Fibroblast of skin of abdomen (primary cell): Measurements from ENCODE around the gene PHAF1.
A peak's percentile ranks its signal among the peaks of the same experiment; 100 is the strongest.

ENCODE experiments used
- DNase-seq: peaks from one replicate; pipeline ENCODE4 v3.0.0-alpha.2; 2013

Gene PHAF1

DNA sequence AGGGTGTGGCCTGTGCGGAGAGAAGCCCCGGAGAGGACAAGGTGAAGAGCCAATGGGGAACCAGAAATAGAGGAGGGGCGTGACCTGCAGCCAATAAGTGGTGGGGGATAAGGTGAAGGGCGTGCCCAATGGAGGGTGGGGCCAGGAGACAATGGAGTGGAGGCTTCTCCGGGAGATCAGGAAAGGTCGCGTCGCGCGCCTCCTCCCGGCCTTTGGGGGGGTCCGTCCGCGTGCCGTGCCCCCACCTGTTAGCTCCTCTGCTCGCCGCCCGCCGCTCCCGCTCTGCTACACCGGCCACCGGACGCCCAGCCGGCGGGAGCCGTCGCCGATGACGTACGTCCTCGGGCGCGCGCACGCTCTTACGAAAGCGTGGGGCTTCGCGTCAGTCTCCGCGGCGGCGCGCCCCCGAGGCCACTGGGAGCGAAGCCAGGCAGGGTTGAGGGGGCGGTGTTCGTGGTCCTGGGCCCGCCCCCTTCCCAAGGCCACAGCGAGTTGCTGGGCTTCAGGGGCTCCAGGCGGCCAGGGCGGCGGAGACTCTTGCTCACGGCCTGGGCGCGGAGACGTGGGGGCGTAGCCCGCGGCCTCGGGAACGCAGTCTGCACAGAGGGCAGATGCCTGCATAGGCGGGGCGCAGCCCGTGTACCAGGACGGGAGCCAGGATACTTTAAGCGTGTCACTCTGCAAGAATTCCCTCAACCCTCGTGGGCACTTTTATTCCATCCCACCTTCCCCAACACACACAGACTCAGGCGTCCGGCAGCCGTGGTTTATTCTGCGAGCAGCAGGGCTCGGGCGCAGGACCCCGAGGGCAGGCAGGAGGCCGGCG lies 74.1 kb downstream of the PHAF1 start, which contains the start of gene MATCAP1:
Gene MATCAP1, minus strand, starts transcription at position 337 of the 826 bp plus-strand sequence. CDS start 3,353 bp downstream, outside the sequence.
- peak; percentile 98 for DNase-seq

GRCh38 chr16:67184453-67184994 lies 74.8 kb downstream of the PHAF1 start:
- DNase-seq, result no peak

GRCh38 chr16:67184995-67185650 lies 75.4 kb downstream of the PHAF1 start:
- DNase-seq, result peak; percentile 82

- DNase-seq, result no peak
Measured at GRCh38 chr16:67185651-67186134, 76.0 kb downstream of the PHAF1 start.

GRCh38 chr16:67186550-67186950 lies 76.8 kb downstream of the PHAF1 start:
- no peak for DNase-seq

- DNase-seq, result no peak
Measured at GRCh38 chr16:67187175-67187890, 77.6 kb downstream of the PHAF1 start.

GRCh38 chr16:67188323-67188722 lies 78.6 kb downstream of the PHAF1 start:
- no peak for DNase-seq

DNA sequence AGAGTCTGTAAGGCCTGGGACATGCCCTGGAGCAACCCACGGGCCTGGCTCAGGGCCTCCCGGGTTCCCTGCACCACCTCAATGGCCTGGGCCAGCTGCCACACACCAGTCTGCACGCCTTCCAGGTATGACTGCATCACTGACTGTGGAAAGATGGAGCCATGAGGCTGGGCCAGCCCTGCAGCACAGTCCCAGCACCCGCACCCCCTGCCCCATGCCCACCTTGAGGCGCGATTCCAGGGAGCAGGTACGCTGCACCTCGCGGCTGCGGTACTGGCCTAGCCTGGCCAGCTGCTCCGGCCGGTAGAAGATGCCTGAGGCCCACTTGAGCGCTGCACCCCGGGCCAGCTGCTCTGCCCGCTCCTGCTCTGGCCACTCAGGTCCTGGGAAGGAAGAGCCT lies 79.1 kb downstream of the PHAF1 start:
- no peak for DNase-seq

GRCh38 chr16:67190041-67190440 lies 80.3 kb downstream of the PHAF1 start, which contains the start of gene EXOC3L1:
TSS of gene EXOC3L1 (minus strand) at chr16:67190136. CDS start at chr16:67189676, 460 bp downstream.
- no peak for DNase-seq

DNA sequence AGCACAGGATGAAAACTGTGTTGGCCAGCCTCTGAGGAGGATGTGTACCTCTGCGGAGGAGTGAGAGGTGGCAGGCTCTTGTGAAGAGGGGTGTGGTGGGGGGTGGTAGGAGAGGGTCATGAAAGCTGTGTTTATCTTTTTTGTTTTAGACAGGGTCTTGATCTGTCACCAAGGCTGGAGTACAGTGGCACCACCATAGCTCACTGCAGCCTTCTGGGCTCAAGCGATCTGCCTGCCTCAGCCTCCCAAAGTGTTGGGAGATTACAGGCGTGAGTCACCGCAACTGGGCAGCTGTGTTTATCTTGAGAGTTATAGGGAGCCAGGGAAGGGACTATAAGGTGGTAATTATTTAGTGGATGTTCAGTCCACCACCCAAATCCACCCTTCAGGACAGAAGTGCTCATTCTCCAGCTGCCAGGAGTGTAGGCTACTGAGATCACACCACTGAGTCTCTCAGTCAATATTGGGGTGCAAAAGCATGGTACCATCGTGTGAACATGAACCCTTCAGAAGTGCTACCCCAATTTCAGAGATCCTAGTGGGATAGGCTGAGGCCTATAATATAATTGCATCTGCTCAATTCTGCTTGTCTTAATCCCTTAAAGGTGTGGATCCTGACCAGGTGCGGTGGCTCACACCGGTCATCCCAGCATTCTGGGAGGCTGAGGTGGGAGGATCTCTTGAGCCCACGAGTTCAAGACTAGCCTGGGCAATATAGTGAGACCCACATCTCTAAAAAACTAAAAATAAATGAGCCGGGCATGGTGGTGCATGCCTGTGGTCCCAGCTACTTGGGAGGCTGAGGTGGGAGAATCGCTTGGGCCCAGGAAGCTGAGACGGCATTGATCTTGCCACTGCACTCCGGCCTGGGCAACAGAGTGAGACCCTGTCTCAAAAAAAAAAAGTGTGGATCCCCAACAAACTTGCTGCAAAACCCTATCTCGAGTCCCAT lies 81.0 kb downstream of the PHAF1 start:
- DNase-seq, result no peak

DNA sequence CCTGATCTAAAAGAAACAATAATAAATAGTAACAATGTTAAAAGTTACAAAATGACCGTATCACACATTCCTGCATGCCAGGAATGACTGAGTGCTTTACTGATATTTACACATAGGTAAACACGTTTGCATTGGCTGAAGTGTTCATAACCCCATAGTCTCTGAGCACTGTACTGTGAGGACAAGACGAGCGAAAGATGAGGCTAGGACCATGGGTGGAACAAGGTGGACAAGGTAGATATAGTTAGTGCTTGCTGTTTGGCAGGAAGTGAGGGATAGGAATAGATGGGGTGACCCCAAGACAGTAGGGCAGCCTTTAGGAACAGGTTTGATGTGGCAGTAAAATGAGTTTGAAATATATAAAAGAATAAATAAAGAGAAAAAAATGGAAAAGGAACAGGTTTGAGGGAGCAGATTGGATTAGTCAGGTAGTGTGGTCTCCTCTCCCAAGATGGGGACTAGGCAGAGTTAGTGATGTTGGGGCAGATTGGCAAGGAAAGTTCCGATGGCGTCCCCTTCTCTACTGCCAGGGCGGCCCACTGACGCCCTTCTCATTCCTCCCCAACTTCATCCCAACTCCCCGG lies 81.8 kb downstream of the PHAF1 start:
- DNase-seq, result no peak

DNA sequence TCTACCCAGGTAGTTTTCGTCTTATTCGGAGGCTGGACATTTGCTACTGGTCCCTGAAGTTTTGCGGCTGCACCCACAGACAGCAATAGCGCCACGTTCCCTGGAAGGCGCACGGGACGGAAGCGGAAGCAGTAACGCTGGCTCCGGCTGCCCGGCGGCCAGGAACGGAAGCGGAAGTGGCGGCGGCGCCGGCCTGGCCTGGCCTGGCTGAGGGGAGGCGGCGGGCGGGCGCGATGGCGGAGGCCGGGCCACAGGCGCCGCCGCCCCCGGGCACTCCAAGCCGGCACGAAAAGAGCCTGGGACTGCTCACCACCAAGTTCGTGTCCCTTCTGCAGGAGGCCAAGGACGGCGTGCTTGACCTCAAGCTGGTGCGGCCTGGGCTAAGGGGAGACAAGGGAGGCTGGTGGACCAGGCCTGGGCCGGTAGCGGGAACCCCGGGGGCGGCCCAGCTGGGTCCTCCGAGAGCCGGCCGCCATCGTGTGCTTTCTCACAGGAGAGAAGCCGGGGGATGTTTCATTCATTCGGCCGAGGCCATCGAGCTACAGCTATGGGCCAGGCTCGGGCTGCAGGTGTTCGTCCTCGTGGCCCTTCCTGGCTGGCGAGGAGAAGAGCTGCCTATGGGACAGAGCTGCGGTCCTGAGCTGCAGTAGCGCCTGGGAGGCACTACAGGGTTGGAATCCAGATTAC lies 82.4 kb downstream of the PHAF1 start, which contains the start of gene E2F4:
Gene E2F4, plus strand, starts transcription at position 161 of the 687 bp plus-strand sequence. Its CDS starts 73 bp downstream, at position 234.
- peak; percentile 90 for DNase-seq

- no peak for DNase-seq
Measured at GRCh38 chr16:67192781-67193361, 83.1 kb downstream of the PHAF1 start.

DNA sequence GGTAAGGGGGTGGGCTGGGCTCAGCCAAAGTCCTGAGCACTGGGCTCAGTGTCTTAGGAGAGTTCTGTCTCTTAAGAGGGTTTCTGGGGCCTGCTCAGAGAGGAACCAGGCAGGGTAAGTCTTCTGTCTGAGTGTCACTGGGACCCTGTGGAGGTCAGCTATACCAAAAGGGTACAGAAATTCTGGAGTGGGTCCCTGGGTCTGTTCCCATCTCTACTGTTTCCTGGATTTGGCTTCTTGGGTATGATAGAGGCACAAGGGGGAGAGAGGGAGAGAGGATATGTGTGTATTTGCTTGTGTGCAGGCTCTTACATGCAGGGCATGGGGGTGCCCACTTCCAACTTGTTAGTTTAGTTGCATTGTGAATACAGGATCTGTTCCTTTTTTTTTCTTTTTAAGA lies 83.8 kb downstream of the PHAF1 start:
- no peak for DNase-seq

- DNase-seq, result no peak
Measured at GRCh38 chr16:67194260-67194659, 84.5 kb downstream of the PHAF1 start.

- DNase-seq, result no peak
Measured at GRCh38 chr16:67195676-67196075, 85.9 kb downstream of the PHAF1 start.

- no peak for DNase-seq
Measured at GRCh38 chr16:67196881-67197280, 87.1 kb downstream of the PHAF1 start.

- no peak for DNase-seq
Measured at GRCh38 chr16:67197704-67198103, 88.0 kb downstream of the PHAF1 start.
